HAP-1 (cell line): ENCODE data around the gene VSTM2L.

ENCODE experiments used
- DNase-seq, 2 experiments: peaks; one replicate each; pipeline ENCODE4 v3.0.0-alpha.2; 2016 to 2020; ENCODE audit warnings: low spot score in 2 of 2
- H3K27me3 ChIP-seq: fragments of 250-450 bp; sonication (Bioruptor Pico); 2 replicates; pipeline ENCODE4 v1.5.1; 2020; ENCODE audit warnings: low read depth, mild to moderate bottlenecking, moderate library complexity
- H3K36me3 ChIP-seq: fragments of 250-450 bp; sonication (Bioruptor Pico); replicated peaks from 2 replicates; pipeline ENCODE4 v1.5.1; 2020; ENCODE audit warnings: mild to moderate bottlenecking
- H3K4me1 ChIP-seq: fragments of 250-450 bp; sonication (Bioruptor Pico); 2 replicates; pipeline ENCODE4 v1.5.1; 2020; ENCODE audit warnings: mild to moderate bottlenecking
- H3K4me3 ChIP-seq: fragments of 250-450 bp; sonication (Bioruptor Pico); 2 replicates; pipeline ENCODE4 v1.5.1; 2020; ENCODE audit warnings: mild to moderate bottlenecking, moderate library complexity
- H3K9me3 ChIP-seq: fragments of 250-450 bp; sonication (Bioruptor Pico); 2 replicates; pipeline ENCODE4 v1.5.1; 2020; ENCODE audit warnings: mild to moderate bottlenecking, moderate library complexity
- in situ Hi-C: fragments of 300-500 bp; cut with MboI; formaldehyde crosslinking; loops from 3 replicates; pipeline ENCODE4 v1.14.3; 2020; ENCODE audit warnings: low sequenced_read_pairs, inconsistent platforms, mixed read lengths

VSTM2L gene

GRCh38 chr20:37885593-37886503 lies 17.1 kb upstream of the VSTM2L start:
- Histone ChIP-seq H3K9me3 (no peaks in the 10 kb centered on the region), H3K4me1 (no peaks in the 10 kb centered on the region), H3K4me3 (no peak overlapping the region), H3K27me3 (no peaks in the 10 kb centered on the region), H3K36me3 (no peaks in the 10 kb centered on the region)
- in situ Hi-C loops, result no loop called here
- DNase-seq, result no peak

DNA sequence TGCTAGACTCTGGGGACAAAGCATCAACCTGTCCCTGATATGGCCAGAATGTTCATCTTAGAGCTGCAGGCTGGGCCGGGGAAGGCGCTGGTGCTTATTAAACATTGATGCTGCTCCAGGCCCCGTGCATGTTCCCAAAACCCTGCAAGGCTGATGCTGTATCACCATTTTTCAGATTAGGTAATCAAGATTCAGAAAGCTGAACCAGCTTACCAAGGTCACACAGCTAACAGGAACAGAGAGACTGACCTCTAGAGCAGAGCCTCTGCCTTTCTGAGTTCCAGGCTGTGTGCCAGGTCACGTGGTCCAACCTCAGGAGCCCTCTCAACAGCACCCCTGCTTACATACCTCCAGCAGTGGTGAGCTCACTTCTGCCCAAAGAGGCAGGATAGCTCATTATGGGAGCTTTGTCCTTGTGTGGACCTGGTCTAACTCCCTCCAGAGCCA lies 16.1 kb upstream of the VSTM2L start:
- H3K36me3 ChIP-seq, result no peaks in the 10 kb centered on the region
- H3K4me3 ChIP-seq, result no peak overlapping the region
- H3K9me3 ChIP-seq, result no peaks in the 10 kb centered on the region
- no peak for DNase-seq
- in situ Hi-C loops, result no loop called here
- no peaks in the 10 kb centered on the region for H3K27me3 ChIP-seq
- H3K4me1 ChIP-seq, result no peaks in the 10 kb centered on the region

GRCh38 chr20:37888641-37889040 lies 14.3 kb upstream of the VSTM2L start:
- no peaks in the 10 kb centered on the region for H3K27me3 ChIP-seq
- in situ Hi-C loops, result no loop called here
- DNase-seq, result no peak

GRCh38 chr20:37890108-37890507 lies 12.8 kb upstream of the VSTM2L start:
- Histone ChIP-seq H3K9me3 (no peaks in the 10 kb centered on the region), H3K4me3 (no peak overlapping the region), H3K4me1 (no peaks in the 10 kb centered on the region), H3K36me3 (no peaks in the 10 kb centered on the region), H3K27me3 (no peaks in the 10 kb centered on the region)
- DNase-seq, result no peak
- in situ Hi-C loops, result no loop called here

More at GRCh38 chr20:37888641-37889040, 14.3 kb upstream of the VSTM2L start:
- H3K36me3 ChIP-seq, result no peaks in the 10 kb centered on the region
- H3K4me3 ChIP-seq, result no peak overlapping the region
- no peaks in the 10 kb centered on the region for H3K9me3 ChIP-seq
- no peaks in the 10 kb centered on the region for H3K4me1 ChIP-seq

- Histone ChIP-seq H3K27me3 (no peaks in the 10 kb centered on the region), H3K4me1 (no peaks in the 10 kb centered on the region), H3K9me3 (no peaks in the 10 kb centered on the region), H3K36me3 (no peaks in the 10 kb centered on the region), H3K4me3 (no peak overlapping the region)
- DNase-seq, result no peak
- in situ Hi-C loops, result no loop called here
Measured at GRCh38 chr20:37890643-37891042, 12.3 kb upstream of the VSTM2L start.

DNA sequence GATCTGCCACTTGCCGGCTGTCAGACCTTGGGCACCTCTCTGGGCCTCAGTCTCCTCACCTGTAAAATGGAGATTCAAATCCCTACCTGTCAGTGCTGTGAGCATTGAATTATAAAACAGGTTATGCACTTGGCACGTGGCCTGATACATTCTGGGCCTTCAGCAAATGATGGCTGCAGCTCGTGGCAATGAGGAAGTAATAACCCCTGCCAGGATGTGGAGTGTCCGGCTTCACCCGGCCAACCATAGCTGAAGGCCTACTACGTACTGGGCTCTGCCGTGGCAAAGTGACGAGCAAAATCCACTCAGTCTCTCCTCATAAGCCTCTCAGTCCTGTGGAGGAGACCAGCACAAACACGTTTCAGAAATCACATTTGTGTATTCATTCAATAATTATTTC lies 10.9 kb upstream of the VSTM2L start:
- Histone ChIP-seq H3K4me1 (no peaks in the 10 kb centered on the region), H3K27me3 (no peaks in the 10 kb centered on the region), H3K36me3 (no peaks in the 10 kb centered on the region), H3K4me3 (no peak overlapping the region), H3K9me3 (no peaks in the 10 kb centered on the region)
- in situ Hi-C loops, result no loop called here
- no peak for DNase-seq

GRCh38 chr20:37893566-37894241 lies 9.2 kb upstream of the VSTM2L start:
- Histone ChIP-seq H3K27me3 (no peaks in the 10 kb centered on the region), H3K9me3 (no peaks in the 10 kb centered on the region), H3K4me1 (no peaks in the 10 kb centered on the region), H3K36me3 (no peaks in the 10 kb centered on the region), H3K4me3 (no peak overlapping the region)
- no peak for DNase-seq
- in situ Hi-C loops, result no loop called here

DNA sequence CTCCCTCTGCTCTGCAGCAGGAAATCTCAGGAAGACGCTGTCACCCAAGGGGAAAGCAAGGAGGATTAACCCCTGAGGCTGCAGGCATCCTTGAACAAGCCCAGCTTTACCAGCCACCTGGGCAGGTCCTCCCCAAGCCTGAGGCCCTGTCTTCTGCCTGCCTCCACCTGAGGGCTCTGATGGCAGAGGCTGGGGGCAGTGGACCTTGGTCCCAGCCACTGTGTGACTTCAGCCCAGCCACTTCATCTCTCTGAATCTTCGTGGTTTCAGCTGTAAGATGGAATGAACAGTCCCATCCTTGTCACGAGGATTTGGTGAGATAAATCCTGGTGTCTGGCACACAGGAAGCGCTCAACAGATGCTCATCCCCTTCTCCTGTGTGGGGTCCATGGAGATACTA lies 8.5 kb upstream of the VSTM2L start:
- DNase-seq, result no peak
- in situ Hi-C loops, result no loop called here
- Histone ChIP-seq H3K36me3 (no peaks in the 10 kb centered on the region), H3K27me3 (no peaks in the 10 kb centered on the region; the same call in 1 of the 2 replicates), H3K4me3 (no peak overlapping the region), H3K9me3 (no peaks in the 10 kb centered on the region), H3K4me1 (no peaks in the 10 kb centered on the region)

GRCh38 chr20:37895166-37895565 lies 7.8 kb upstream of the VSTM2L start:
- H3K4me1 ChIP-seq, result no peaks in the 10 kb centered on the region
- in situ Hi-C loops, result no loop called here
- DNase-seq, result no peak
- H3K27me3 ChIP-seq, result peaks cover 3% of the 10 kb centered on the region; the same call in 1 of the 2 replicates
- no peaks in the 10 kb centered on the region for H3K9me3 ChIP-seq
- no peak overlapping the region for H3K4me3 ChIP-seq
- H3K36me3 ChIP-seq, result no peaks in the 10 kb centered on the region

GRCh38 chr20:37896932-37897548 lies 5.9 kb upstream of the VSTM2L start:
- H3K27me3 ChIP-seq, result peaks cover 5% of the 10 kb centered on the region
- in situ Hi-C loops, result no loop called here
- H3K4me1 ChIP-seq, result no peaks in the 10 kb centered on the region
- no peaks in the 10 kb centered on the region for H3K36me3 ChIP-seq
- DNase-seq, result peak in 1 of 2 experiments; percentile 42
- H3K4me3 ChIP-seq, result no peak overlapping the region
- H3K9me3 ChIP-seq, result peaks cover under 1% of the 10 kb centered on the region; the same call in 1 of the 2 replicates

- no peak overlapping the region for H3K4me3 ChIP-seq
- in situ Hi-C loops, result no loop called here
- H3K27me3 ChIP-seq, result peaks cover 13% of the 10 kb centered on the region
- DNase-seq, result no peak
- no peaks in the 10 kb centered on the region for H3K4me1 ChIP-seq
- H3K36me3 ChIP-seq, result no peaks in the 10 kb centered on the region
- H3K9me3 ChIP-seq, result peaks cover 3% of the 10 kb centered on the region; the same call in 1 of the 2 replicates
Measured at GRCh38 chr20:37898233-37899104, 4.5 kb upstream of the VSTM2L start.

GRCh38 chr20:37899105-37900045 lies 3.6 kb upstream of the VSTM2L start:
- Histone ChIP-seq H3K9me3 (peaks cover 3% of the 10 kb centered on the region; the same call in 1 of the 2 replicates), H3K27me3 (peaks cover 16% of the 10 kb centered on the region), H3K36me3 (no peaks in the 10 kb centered on the region), H3K4me1 (no peaks in the 10 kb centered on the region), H3K4me3 (no peak overlapping the region)
- in situ Hi-C loops, result no loop called here
- DNase-seq, result no peak
